RWPE1 (cell line): ENCODE data around the gene MTCP1.

Experiments
- CTCF ChIA-PET: fragments of 350-600 bp; sonication (Branson Sonifier 250); formaldehyde crosslinking; extraction: SDS; loops from one replicate; lab custom pipeline; 2021; lab: Yijun Ruan, JAX
- POLR2A ChIA-PET: fragments of 400-600 bp; formaldehyde crosslinking; extraction: SDS; loops from one replicate; lab custom pipeline; 2020; ENCODE audit warnings: antibody characterized with exemption; ENCODE audit not compliant: low non-redundant PET; lab: Yijun Ruan, JAX
- DNase-seq: peaks from one replicate; pipeline ENCODE4 v3.0.0; 2012; ENCODE audit warnings: low spot score
- H3K27ac ChIP-seq: fragments of 450-650 bp; 2 replicates; pipeline ENCODE4 v1.5.1; 2017
- TF ChIP-seq, protein P1 (sequence below): fragments of 450-650 bp; conservative IDR thresholded peaks from 2 replicates; pipeline ENCODE4 v1.5.1; 2017; ENCODE audit warnings: low read depth, mild to moderate bottlenecking

MTCP1 gene

DNA sequence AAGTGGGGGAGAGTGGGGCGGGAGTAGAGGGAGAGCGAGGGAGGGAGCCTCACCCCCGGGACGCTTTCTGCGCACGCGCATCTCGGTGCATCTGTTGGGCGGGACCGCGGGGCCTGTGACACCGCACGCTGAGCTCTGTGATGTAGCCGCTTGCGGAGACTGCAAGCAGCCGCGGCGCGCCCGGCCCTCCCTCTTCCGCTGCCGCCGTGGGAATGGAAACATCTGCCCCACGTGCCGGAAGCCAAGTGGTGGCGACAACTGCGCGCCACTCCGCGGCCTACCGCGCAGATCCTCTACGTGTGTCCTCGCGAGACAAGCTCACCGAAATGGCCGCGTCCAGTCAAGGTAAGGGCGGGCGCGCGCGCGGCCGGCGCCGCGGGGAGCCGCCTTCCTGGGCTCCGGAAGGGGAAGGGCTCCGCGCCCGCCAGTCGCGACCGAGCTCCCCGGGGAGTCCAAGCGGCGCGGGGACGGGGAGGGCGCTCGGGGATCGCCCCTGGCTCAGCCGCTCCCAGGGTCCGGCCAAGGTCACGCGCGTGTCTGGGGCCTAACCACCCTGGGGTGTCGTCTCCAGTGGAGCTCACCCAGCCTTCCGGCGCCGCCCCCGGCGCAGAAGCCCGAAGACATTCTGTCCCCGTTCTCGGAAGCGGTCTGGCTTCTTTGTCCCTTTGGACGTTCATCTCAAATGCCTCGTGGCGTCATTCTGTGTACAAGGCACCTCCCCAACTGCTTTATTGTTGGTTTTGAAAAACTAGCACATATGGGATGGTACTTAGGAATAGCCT, 44.0 kb downstream of the MTCP1 start, which contains the start of gene FUNDC2:
Gene FUNDC2, plus strand, starts transcription at position 118 of the 782 bp plus-strand sequence. Its CDS starts 95 bp downstream, at position 213.
- ChIA-PET CTCF (no interaction called here), POLR2A (no interaction called here)
- H3K27ac ChIP-seq = peak within 1 kb of the TSS; percentile 96
- peak; percentile 86 for DNase-seq
- TF ChIP-seq, protein P1, sequence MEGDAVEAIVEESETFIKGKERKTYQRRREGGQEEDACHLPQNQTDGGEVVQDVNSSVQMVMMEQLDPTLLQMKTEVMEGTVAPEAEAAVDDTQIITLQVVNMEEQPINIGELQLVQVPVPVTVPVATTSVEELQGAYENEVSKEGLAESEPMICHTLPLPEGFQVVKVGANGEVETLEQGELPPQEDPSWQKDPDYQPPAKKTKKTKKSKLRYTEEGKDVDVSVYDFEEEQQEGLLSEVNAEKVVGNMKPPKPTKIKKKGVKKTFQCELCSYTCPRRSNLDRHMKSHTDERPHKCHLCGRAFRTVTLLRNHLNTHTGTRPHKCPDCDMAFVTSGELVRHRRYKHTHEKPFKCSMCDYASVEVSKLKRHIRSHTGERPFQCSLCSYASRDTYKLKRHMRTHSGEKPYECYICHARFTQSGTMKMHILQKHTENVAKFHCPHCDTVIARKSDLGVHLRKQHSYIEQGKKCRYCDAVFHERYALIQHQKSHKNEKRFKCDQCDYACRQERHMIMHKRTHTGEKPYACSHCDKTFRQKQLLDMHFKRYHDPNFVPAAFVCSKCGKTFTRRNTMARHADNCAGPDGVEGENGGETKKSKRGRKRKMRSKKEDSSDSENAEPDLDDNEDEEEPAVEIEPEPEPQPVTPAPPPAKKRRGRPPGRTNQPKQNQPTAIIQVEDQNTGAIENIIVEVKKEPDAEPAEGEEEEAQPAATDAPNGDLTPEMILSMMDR = no peak

DNA sequence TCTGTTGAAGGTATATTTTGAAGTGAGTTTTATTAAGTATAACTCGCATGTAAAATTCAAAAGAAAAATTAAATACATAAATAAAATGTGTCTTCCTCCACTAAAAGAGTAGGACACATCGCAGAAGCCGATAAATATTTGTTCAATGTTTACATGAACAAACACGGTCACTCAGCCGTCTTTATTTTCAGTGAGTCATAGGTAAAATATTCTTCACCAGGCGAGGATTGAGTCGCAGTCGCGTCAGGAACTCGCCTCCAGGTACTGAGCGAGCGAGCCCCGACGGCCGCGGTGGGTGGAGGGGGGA, 44.6 kb downstream of the MTCP1 start:
- ChIA-PET POLR2A (no interaction called here), CTCF (no interaction called here)
- H3K27ac ChIP-seq = peak overlapping the region; percentile 96
- DNase-seq = no peak
- TF ChIP-seq, protein P1 = no peak

DNA sequence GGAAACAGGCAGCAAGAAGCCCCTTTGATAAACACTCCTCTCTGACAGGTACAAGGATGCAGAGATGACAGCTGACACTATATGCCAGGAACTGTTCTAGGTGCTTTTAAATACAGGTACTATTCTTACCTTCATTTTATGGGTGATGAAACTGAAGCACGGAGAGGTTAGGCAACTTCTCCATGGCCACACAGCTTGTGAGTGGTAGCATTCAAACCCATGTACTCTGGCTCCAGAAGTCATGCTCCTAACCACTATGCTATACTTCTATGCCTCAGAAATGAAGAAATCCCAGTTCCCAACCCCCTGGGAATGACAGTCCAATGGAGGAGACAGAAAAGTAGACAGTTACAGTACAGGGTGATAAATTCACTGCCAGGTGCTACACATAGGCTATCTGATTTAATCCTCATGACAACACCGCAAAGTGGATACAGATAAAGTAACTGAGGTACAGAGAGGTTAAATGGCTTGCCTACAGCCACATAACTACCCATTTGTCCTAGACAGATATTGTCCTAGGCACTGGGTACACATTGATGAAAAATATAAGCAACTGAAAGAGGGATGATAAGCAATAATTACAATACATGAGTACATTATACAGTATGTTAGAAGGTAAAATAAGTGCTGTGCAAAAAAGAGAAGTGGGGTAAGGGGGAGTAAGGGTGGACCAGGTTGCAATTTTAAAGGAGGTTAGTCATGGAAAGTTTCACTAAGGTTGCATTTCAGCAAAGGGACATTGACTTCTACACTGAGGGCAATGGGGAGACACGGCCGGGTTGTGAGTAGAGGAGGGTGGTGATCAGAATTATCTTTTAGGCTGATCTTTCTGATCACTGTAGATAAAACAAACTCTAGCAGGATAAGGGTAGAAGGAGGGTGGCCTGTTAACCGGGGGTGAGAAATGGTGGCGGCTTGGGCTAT, 46.8 kb downstream of the MTCP1 start:
- ChIA-PET CTCF (no interaction called here), POLR2A (no interaction called here)
- no peak overlapping the region for H3K27ac ChIP-seq
- DNase-seq = no peak
- TF ChIP-seq, protein P1 = no peak

DNA sequence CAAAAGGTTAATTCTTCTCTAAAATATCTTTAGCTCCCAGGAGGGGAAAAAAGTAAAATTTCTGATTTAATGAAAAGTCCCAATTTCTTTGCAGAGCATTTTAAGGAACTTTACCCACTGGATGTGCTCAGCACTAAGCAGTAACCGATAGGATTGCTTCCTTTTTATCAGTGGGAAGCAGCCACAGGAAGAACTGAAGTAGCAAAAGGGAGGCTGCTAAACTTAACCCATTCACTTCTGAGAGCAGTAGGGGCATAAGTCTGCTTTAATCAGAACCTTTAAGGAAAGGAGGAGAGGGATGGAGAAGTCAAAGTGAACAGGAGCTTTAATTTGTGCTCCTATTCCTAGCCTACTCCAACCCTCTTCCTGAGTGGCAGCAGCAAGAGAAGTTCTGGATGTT, 48.4 kb downstream of the MTCP1 start, which contains the start of gene F8:
Gene F8, minus strand, starts transcription at position 139 of the 400 bp plus-strand sequence. CDS start 171 bp downstream, outside the sequence.
- no peak for DNase-seq
- CTCF ChIA-PET = interaction anchor here (0.7 kb wide), 1 partner anchor 342 kb away, joined by 3 read pairs; no protein-coding TSS in a partner anchor
- POLR2A ChIA-PET = no interaction called here

DNA sequence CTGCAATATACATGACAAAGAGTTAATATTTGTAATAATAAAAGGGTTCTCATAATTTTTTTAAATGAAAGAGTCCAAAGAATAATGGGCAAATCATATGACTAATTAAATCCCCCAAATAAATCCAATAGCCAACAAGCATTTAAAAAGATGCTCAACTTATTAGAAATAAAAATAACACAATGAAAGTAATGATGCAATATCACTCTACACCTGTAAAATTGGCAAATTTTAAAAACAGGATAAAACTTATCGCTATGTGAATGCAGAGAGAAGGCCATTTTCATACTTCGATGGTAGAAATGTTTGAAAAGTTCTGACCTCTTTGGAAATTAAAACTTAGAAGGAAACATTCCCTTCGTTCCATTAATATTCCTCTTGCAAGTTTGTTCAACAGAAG, 50.3 kb downstream of the MTCP1 start:
- ChIA-PET CTCF (no interaction called here), POLR2A (no interaction called here)
- no peak for DNase-seq
- TF ChIP-seq, protein P1 = no peak
- H3K27ac ChIP-seq = no peak overlapping the region

More for the DNA sequence above, 48.4 kb downstream of the MTCP1 start, which contains the start of gene F8:
- no peak within 1 kb of the TSS for H3K27ac ChIP-seq
- TF ChIP-seq, protein P1 = no peak
